NK-92 (cell line): Measurements from ENCODE around the gene NEMF.
"Not testable (repeated sequence)": the region's sequence is repeated elsewhere in the genome, so short reads cannot be mapped to it uniquely, and the experiment has no call there.

Experiments used
- DNase-seq: peaks from one replicate; lab custom pipeline; 2025; ENCODE audit not compliant: unreplicated experiment; lab: John Stamatoyannopoulos, UW

The NEMF gene

DNA sequence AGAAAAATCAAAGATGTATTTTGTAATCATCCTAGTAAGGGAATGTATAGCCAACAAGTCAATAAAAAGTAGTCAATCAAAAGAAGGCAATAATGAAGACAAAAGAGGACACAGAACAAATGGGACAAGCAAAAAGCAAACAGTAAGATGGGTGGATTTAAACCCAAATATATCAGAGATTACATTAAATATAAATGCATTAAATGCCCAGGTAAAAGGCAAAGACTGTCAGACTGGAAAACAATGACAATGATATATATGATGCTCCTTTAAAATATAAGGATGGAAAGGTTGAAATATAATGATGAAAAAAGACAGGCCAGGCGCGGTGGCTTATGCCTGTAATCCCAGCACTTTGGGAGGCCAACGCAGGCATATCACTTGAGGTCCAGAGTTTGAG, 35.7 kb downstream of the NEMF start:
- no peak for DNase-seq

DNA sequence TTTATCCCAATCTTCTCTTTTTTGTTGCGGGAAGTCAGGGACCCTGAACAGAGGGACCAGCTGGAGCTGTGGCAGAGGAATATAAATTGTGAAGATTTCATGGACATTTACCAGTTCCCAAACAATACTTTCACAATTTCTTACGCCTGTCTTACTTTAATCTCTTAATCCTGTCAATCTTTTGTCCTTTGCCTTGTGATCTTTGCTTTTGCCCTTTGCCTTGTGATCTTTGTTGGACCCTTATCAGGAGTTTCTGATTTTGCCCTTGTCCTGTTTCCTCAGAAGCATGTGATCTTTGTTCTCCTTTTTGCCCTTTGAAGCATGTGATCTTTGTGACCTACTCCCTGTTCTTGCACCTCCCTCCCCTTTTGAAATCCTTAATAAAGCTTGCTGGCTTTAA, 36.5 kb downstream of the NEMF start:
- DNase-seq = not testable (repeated sequence)

DNA sequence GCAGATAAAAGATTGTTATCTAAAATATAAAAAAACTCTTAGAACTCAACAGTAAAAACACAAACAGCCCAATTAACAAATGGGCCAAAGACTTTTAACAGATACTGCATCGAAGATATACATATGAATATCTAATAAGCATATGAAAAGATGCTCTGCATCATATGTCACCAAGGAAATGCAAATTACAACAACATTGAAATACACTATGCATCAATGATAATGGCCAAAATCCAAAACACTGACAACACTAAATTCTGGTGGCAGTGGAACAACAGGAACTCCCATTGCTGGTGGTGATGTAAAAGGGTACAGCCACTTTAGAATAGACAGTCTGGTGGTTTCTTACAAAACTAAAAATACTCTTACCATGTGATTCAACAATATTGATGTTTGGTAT, 43.8 kb downstream of the NEMF start:
- no peak for DNase-seq

DNA sequence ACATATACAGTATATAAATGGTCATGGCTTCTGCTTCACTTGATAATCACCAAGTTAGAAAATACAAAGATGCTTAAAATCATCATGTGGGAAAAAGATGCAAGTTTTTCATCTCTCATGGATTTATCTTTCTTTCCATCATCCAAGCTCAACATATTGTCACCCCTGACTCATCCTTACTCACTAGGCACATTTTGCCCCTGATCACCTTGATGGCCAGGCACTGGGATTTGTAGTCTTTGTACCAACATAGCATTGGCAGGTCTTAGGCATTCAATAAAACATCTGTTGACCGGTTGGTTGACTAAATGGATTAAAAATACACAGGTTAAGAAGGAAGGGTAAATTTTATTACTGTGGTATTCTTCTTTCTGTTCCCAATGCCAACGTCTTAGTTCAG, 56.6 kb downstream of the NEMF start:
- no peak for DNase-seq

DNA sequence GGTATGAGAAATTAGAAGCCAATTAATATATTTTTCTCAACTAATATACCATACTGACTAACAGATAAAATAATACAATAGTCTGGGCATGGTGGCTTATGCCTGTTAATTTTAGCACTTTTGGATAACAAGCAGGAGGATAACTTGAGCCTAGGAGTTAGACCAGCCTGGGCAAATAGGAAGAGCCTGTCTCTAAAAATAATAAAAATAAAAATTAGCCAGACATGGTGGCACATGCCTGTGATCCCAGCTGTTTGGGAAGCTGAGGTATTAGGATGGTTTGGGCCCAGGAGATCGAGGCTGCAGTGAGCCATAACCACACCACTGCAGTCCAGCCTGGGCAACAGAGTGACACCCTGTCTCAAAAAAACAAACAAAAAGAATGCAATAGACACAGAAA, 60.0 kb downstream of the NEMF start:
- DNase-seq = no peak

DNA sequence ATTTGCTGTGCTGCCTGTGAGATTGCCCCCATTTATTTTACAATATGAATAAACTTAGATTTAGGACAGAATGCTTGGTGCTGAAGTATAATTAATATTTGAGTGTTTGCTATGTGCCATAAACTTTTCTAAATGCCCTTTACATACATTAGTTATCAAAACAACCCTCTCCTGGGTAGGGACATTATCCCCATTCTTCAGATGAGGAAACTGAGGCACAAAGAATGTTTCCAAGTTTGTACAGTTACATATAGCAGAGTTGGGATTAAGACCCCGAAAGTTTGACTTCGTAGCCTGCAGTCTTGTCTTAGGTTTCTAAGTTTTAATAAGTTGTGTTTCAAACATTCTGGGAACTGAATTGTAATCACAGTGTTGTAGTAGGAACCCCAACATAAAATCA, 66.3 kb downstream of the NEMF start:
- DNase-seq = no peak

DNA sequence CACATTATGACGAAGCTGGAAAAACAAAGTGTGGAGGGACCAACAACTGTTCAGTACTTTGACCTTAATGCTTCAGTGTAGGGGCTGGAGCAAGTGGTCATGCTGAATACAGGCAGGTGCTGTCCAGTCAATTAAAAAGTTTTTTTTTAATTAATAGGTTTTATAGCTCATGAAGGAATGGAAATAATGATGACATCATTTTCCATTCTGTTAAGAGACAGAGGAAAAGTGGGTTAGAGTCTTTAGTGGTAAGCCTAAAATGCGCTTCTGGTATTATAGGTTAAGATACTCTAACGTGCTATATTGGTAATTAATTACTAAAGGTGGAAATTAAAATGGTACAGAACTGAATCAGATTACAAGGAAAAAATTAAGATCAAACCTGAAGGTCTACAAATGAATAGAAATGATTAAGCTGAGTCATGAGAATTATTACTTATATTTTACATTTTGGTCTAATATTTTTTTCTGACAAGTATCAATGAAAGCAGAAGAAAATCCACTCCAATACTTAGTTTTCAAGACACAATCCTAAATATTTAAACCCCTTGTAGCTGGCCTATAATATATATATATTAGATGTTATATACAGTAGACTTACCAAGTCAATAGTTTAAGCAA, 69.1 kb downstream of the NEMF start:
- no peak for DNase-seq

DNA sequence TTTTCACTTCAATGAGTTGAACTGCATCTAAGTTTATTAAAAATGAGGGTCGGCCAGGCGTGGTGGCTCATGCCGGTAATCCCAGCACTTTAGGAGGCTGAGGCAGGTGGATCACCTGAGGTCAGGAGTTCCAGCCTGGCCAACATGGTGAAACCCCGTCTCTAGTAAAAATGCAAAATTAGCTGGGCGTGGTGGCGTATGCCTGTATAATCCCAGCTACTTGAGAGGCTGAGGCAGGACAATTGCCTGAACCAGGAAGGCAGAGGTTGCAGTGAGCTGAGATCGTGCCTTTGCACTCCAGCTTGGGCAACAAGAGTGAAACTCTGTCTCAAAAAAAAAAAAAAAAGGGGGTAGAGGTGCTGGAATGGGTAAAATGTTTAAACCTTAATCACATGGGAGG, 71.5 kb downstream of the NEMF start:
- not testable (repeated sequence) for DNase-seq

DNA sequence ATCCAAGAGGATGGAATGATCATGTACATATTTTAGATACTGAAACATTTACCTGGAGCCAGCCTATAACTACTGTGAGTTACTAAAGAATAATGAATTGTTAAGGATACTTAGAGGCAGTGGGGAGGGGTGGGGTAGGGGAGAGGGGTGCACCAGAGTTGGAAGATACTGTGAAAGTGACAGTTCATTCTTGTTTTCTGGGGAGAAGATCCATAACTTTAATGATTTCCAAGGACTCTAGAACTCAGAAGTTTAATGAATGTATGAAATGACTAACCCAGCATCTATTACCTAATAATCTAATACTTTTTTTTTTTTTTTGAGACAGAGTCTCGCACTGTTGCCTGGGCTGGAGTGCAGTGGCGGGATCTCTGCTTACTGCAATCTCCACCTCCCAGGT, 74.2 kb downstream of the NEMF start:
- DNase-seq = no peak

DNA sequence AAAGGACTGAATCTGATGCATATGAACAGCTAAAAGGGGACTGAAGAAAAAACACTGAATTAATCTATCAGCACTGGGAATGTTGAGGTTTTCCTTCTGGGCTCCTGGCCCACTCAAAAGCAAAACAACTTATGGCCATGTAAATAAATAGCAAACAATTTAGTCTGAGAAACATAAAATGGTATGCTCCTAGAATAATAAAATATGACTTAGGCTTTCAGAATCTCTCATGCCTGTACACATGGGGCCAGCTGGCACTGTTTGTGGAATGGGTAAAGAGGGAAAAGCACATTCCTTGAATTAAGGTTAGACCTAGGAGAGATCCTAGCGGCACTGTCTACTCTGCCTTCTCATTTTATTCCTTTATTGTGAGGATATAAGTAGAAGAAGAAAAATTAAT, 78.5 kb downstream of the NEMF start:
- no peak for DNase-seq

DNA sequence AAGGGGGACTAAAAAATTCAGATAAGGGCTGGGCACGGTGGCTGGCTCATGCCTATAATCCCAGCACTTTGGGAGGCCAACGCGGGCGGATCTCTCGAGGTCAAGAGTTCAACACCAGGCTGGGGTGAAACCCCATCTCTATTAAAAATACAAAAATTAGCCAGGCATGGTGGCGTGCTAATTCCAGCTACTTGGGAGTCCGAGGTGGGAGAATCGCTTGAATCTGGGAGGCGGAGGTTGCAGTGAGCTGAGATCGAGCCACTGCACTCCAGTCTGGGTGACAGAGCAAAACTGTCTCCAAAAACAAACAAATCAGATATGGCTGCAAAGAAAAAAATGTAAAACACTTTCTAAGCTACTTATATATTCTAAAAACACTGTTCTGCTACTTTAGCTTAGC, 80.9 kb downstream of the NEMF start:
- DNase-seq = not testable (repeated sequence)

DNA sequence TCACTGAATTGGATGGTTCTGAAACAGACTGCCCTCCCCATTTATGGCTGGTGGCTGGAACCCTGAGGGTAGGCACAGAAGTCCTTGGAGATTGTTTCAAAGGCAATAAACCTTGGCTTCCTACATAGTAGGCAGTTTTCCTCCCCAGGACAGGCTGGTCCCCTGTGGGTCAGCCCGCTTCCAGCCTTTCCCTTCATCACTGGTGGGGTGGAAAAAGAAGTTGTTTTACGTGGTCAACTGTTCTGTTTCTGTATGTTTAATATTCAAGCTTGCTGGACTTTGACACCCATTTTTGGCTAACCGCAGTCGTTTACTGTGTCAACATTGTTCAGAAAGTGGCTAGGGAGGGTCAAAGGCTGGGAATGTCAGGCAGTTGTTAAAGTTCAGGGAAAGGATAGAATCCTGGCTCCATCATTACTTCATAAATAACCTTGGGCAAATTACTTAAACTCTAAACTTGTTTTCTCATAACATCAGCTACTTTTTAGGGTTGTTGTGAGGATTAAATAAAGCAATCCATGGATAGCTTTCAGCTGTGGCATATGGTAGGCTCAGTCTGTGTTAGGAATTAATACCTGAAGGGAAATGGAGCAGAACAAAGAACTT, 82.3 kb downstream of the NEMF start:
- no peak for DNase-seq

DNA sequence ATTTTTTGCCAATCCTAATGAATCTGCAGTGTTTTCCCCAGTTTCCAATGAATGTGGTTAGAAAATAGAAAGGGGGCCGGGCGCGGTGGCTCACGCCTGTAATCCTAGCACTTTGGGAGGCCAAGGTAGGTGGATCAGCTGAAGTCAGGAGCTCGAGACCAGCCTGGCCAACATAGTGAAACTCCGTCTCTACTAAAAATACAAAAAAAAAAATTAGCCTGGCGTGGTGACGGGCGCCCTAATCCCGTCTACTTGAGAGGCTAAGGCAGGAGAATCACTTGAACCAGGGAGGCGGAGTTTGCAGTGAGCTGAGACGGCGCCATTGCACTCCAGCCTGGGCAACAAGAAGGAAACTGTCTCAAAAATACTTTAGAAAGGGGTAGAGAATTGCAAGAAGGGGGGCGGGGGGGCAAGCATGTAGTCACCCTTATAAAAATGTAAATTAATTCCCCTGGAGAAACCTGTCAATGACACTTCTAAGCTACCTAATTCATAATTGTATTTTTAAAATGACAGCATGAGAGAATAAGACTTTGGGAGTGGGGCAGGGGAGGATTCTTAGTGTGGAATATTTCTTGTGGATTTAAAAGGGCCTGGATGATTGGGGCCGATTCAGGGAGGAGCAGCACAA, 82.9 kb downstream of the NEMF start:
- no peak for DNase-seq

DNA sequence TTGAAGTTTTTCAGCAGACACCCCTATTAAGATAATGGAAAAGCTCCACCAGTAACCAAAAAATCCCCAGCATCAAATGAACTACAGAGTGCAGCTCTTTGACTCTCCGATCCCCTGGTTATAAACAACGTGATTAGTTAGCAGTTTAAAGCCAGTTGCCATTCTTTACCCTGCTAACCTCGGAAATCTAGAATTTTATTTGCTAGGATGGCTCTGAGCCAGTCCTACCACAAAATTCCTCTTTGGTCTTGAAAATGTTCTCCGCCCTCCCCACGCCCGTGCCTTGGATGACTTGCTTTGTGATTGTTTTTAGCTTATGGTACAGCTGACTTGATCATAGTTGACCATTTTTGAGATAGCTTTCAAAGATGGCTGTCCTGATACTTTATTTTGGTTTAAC, 83.4 kb downstream of the NEMF start:
- DNase-seq = no peak

DNA sequence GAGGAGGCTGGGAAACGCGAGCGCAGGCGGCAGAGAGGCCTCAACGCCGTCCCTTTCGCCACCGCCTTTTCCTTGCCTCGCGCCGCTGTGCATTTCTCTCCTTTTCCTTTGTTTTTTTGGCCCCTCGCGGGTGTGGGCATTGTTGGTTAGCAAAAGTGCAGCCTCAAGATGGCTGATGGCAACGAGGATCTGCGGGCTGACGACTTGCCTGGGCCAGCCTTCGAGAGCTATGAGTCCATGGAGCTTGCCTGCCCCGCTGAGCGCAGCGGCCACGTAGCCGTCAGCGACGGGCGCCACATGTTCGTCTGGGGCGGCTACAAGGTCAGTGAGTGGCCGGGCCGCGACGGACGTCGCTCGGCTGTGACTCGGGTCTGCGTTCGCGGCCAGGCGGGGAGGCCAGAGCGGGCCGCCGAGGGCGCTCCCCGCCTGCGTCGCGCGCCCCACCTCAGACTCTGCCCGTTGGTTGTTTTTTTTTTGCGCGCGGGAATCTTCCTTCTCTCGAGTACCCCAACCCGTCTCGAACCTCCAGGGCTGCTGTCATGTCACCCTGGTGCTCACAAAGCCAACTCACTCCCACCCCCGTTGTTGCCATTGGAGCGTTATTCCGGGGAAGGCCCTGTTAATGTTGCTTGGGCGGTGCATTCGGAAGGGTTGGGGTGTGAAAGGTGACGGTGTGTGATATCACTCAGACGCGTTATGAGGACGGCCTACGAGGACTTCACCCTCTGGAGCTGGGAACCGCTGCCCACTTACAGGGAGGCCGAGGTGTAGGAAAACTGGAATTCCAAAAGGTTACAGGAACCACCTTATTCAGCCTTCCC, 84.1 kb downstream of the NEMF start:
- no peak for DNase-seq

DNA sequence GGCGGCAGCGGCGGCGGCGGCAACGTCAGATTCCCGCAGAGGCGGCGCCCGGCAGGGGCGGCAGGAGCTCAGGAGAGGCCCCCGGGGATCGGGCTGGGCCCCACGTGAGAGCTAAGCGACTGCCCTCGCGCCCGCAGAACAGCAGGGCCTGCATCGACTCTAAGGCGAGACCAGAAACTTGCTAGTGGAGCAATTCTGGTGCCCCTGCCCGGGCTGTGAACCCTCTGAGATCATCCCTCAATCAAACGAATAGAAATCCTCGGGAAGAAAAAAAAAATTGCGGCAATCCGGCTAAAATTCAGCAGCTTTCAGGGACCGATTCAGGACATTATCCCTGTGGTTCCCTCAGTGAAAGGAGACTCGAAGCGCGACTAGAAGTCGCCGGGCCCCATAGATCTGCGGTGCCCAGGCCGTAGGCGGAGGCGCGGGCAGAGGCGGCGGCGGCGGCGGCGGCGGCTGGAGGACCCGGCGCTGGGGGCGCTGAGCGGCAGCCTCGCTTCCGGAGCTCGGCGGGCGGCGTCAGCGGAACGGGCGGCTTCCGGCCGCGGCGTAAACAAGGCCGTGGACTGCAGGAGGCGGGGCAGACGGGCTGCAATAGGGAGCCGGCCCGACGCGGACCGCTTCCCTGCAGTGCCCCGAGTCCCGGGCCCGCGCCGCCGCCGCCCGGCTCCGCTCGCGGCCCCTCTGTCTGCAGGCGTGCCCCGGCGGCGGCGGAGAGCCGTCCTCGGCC, 84.9 kb downstream of the NEMF start, which contains the start of gene KLHDC2:
TSS of gene KLHDC2 (plus strand) at position 583 of the 730 bp plus-strand sequence. CDS start 316 bp downstream, outside the sequence.
- peak; percentile 24 for DNase-seq

DNA sequence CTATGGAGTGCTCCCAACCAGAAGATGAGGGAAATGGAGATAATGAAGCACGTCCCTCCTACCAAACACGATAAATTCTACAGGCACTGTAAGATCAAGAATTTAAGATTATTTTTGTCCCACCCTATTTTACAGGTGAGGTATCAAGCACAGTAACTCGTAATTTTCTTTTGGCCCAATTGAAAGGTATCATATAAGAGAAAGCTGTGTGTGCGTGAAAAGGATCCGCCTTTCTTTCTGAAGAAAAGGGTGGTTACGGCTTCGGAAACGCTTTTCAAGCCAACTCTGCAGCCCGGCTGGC, 85.4 kb downstream of the NEMF start:
- no peak for DNase-seq

DNA sequence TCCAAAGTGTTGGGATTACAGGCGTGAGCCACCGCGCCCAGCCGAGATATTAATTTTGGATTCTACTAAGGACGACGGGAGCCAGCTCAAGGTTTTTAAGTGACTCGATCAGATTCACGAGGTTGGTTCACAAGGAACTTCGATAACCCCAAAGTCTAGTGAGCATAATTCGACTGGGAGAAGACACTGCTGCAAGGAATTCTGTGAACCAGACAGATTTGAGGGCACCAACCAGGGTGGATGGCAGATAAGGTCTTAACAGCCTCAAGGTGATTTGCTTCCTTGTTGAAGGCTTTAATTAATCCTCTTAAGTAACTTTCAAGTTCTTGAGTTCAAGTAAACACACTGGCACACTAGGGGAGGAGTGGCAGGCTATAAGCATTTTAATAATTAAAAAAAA, 85.7 kb downstream of the NEMF start:
- no peak for DNase-seq

DNA sequence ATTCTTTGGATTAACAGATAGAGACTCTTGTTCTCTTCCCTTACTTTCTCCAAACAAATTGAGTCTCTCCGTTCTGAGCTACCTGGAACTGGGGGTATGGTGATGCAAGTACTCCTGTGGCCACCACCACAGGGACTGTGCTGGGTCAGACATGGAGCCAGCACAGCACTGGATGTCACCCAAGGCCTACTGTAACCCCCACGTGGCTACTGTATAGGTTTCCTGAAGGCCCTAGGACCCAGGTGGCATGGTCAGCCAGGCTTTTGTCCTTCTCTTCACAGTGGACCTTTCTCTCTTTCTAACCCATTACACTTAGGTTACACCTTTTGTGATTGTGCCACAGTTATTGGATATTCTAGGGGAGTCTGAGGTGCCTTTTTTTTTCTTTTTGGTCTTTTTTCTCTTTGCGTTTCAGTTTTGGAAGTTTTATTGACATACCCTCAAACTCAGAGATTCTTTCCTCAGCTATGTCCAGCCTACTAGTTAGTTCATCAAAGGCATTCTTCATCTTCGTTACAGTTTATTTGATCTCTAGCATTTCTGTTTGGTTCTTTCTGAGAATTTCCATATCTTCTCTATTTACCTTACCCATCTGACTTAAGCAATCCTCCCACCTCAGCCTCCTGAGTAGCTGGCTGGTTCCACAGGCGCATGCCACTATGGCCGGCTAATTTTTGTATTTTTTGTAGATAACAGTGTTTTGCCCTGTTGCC, 90.6 kb downstream of the NEMF start:
- no peak for DNase-seq

DNA sequence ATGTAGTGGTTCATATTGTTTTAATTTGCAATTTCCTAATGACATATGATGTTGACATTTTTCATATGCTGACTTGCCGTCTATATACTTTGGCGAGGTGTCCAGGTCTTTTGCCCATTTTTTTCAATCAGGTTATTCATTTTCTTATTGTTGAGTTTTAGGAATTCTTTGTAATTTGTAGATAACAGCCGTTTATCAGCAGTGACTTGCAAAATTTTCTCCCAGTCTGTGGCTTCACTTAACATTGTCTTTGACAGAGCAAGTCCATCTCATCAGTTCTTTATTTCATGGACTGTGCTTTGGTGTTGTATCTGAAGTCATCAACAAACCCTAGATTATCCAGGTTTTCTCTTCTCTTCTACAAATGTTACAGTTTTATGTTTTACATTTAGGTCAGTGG, 97.2 kb downstream of the NEMF start:
- DNase-seq = no peak
